WTC11 (cell line): Measurements from ENCODE around the gene BIRC3. TPM values are rescaled to one million over a fixed set of nuclear protein-coding genes. Genes with fewer than 3 reads are reported as not detected.

Experiments
- ATAC-seq: fragments of 200-7000 bp; cut with Tn5 transposase; 2 replicates; pipeline ENCODE4 v1.10.0; 2021; ENCODE audit warnings: mild to moderate bottlenecking, moderate library complexity
- CTCF ChIA-PET: fragments of 300-600 bp; sonication (Branson Sonifier 250); formaldehyde crosslinking; loops from one replicate; lab custom pipeline; 2021; ENCODE audit warnings: antibody characterized with exemption; lab: Charles Lee
- POLR2A ChIA-PET: fragments of 350-600 bp; sonication (Branson Sonifier 250); formaldehyde crosslinking; loops from one replicate; lab custom pipeline; 2021; ENCODE audit warnings: antibody characterized with exemption; lab: Charles Lee
- DNase-seq: peaks from one replicate; pipeline ENCODE4 v3.0.0; 2021; ENCODE audit warnings: low spot score
- H3K27ac Mint-ChIP-seq: 2 replicates; pipeline ENCODE4 v1.8.0; 2021; ENCODE audit warnings: mixed read lengths
- H3K27me3 Mint-ChIP-seq: 2 replicates; pipeline ENCODE4 v1.8.0; 2021; ENCODE audit warnings: low read depth, mild to moderate bottlenecking, moderate library complexity, mixed read lengths
- H3K36me3 Mint-ChIP-seq: 2 replicates; pipeline ENCODE4 v1.8.0; 2021; ENCODE audit warnings: mixed read lengths
- H3K4me1 Mint-ChIP-seq: 2 replicates; pipeline ENCODE4 v1.8.0; 2022; ENCODE audit warnings: mixed read lengths
- H3K4me3 Mint-ChIP-seq: 2 replicates; pipeline ENCODE4 v1.8.0; 2021; ENCODE audit warnings: mild to moderate bottlenecking, moderate library complexity, mixed read lengths
- H3K9me3 Mint-ChIP-seq: 2 replicates; pipeline ENCODE4 v1.8.0; 2021; ENCODE audit warnings: mixed read lengths
- CBFB ChIP-seq: sonication (generic); formaldehyde crosslinking; IDR thresholded peaks from 2 replicates; pipeline ENCODE4 v1.8.1; 2022; ENCODE audit warnings: mild to moderate bottlenecking, low read depth, missing genetic modification reagents
- EMX1 ChIP-seq: fragments of 250-450 bp; sonication (Bioruptor Pico); IDR thresholded peaks from 2 replicates; pipeline ENCODE4 v1.8.0; 2021; ENCODE audit warnings: mild to moderate bottlenecking
- ESRRA ChIP-seq: sonication (generic); formaldehyde crosslinking; IDR thresholded peaks from 2 replicates; pipeline ENCODE4 v1.8.1; 2022; ENCODE audit warnings: mild to moderate bottlenecking, missing genetic modification reagents, borderline replicate concordance
- GTF2I ChIP-seq: fragments of 250-450 bp; sonication (Bioruptor Pico); conservative IDR thresholded peaks from 2 replicates; pipeline ENCODE4 v1.4.0; 2021; ENCODE audit warnings: mild to moderate bottlenecking
- NFYB ChIP-seq: sonication (generic); formaldehyde crosslinking; conservative IDR thresholded peaks from 2 replicates; pipeline ENCODE4 v1.8.0; 2022; ENCODE audit warnings: low read depth, missing genetic modification reagents
- NR1H2 ChIP-seq: sonication (generic); formaldehyde crosslinking; IDR thresholded peaks from 2 replicates; pipeline ENCODE4 v1.9.0; 2021; ENCODE audit warnings: mild to moderate bottlenecking, moderate library complexity, missing genetic modification reagents
- NR3C1 ChIP-seq: sonication (generic); formaldehyde crosslinking; conservative IDR thresholded peaks from 2 replicates; pipeline ENCODE4 v1.8.1; 2023; ENCODE audit warnings: low read depth, mild to moderate bottlenecking, missing genetic modification reagents
- PRDM15 ChIP-seq: sonication (generic); formaldehyde crosslinking; IDR thresholded peaks from 2 replicates; pipeline ENCODE4 v1.8.0; 2022; ENCODE audit warnings: missing genetic modification reagents
- RORB ChIP-seq: fragments of 250-450 bp; sonication (Bioruptor Pico); IDR thresholded peaks from 2 replicates; pipeline ENCODE4 v1.9.0; 2021; ENCODE audit warnings: mild to moderate bottlenecking
- SP1 ChIP-seq: sonication (generic); formaldehyde crosslinking; conservative IDR thresholded peaks from 2 replicates; pipeline ENCODE4 v1.8.1; 2022; ENCODE audit warnings: missing genetic modification reagents
- TEAD1 ChIP-seq: sonication (generic); formaldehyde crosslinking; IDR thresholded peaks from 2 replicates; pipeline ENCODE4 v1.8.0; 2022; ENCODE audit warnings: mild to moderate bottlenecking, missing genetic modification reagents
- TP53 ChIP-seq: sonication (generic); formaldehyde crosslinking; IDR thresholded peaks from 2 replicates; pipeline ENCODE4 v1.8.1; 2023; ENCODE audit warnings: mild to moderate bottlenecking, missing genetic modification reagents
- USF1 ChIP-seq: sonication (generic); formaldehyde crosslinking; IDR thresholded peaks from 2 replicates; pipeline ENCODE4 v1.8.0; 2022; ENCODE audit warnings: mild to moderate bottlenecking, missing genetic modification reagents
- ZBTB21 ChIP-seq: sonication (generic); formaldehyde crosslinking; IDR thresholded peaks from 2 replicates; pipeline ENCODE4 v1.8.1; 2023; ENCODE audit warnings: mild to moderate bottlenecking, missing genetic modification reagents, borderline replicate concordance
- ZNF121 ChIP-seq: sonication (generic); formaldehyde crosslinking; IDR thresholded peaks from 2 replicates; pipeline ENCODE4 v1.8.0; 2023; ENCODE audit warnings: missing genetic modification reagents
- ZNF219 ChIP-seq: sonication (generic); formaldehyde crosslinking; IDR thresholded peaks from 2 replicates; pipeline ENCODE4 v1.8.0; 2023; ENCODE audit warnings: missing genetic modification reagents, mild to moderate bottlenecking, borderline replicate concordance
- ZNF263 ChIP-seq: sonication (generic); formaldehyde crosslinking; IDR thresholded peaks from 2 replicates; pipeline ENCODE4 v1.8.1; 2022; ENCODE audit warnings: low read depth, mild to moderate bottlenecking, moderate library complexity, missing genetic modification reagents
- ZNF317 ChIP-seq: sonication (generic); formaldehyde crosslinking; IDR thresholded peaks from 2 replicates; pipeline ENCODE4 v1.8.1; 2023; ENCODE audit warnings: low read depth, mild to moderate bottlenecking, moderate library complexity, missing genetic modification reagents, borderline replicate concordance
- ZNF532 ChIP-seq: fragments of 250-450 bp; sonication (Bioruptor Pico); IDR thresholded peaks from 2 replicates; pipeline ENCODE4 v1.9.0; 2021; ENCODE audit warnings: mild to moderate bottlenecking, borderline replicate concordance
- ZSCAN18 ChIP-seq: fragments of 250-450 bp; sonication (Bioruptor Pico); IDR thresholded peaks from 2 replicates; pipeline ENCODE4 v2.1.2; 2022; ENCODE audit warnings: mild to moderate bottlenecking, moderate library complexity
- total RNA-seq: library from RNA; stranded (reverse); gene quantifications from 3 replicates; pipeline ENCODE4 v1.2.3, GENCODE V29; 2021

BIRC3 gene
- total RNA-seq, 1 experiment from 2014 or later = 0.33 TPM

GRCh38 chr11:102274628-102275027 lies 42.7 kb upstream of the BIRC3 start:
- Mint-ChIP-seq H3K4me3 (no peak overlapping the region), H3K27me3 (peaks cover 2% of the 10 kb centered on the region; the same call in 1 of the 2 replicates), H3K9me3 (peaks cover 4% of the 10 kb centered on the region; the same call in 1 of the 2 replicates), H3K36me3 (no peaks in the 10 kb centered on the region), H3K27ac (no peak overlapping the region), H3K4me1 (peaks cover 27% of the 10 kb centered on the region)
- ATAC-seq = peak; percentile 35; the same call in 1 of the 2 replicates
- DNase-seq = no peak
- CTCF ChIA-PET = interaction anchor here (0.6 kb wide), 1 partner anchor 150 kb away, joined by 3 read pairs; no protein-coding TSS in a partner anchor
- POLR2A ChIA-PET = no interaction called here
- TF ChIP-seq ZNF532 (CRISPR knock-in tag) (no peak), ZNF121 (no peak), USF1 (CRISPR knock-in tag) (no peak), ZNF263 (no peak), NR3C1 (no peak), NFYB (no peak), TP53 (CRISPR knock-in tag) (no peak), ZNF219 (CRISPR knock-in tag) (no peak), ZNF317 (CRISPR knock-in tag) (no peak), ZSCAN18 (CRISPR knock-in tag) (no peak), RORB (CRISPR knock-in tag) (no peak), GTF2I (no peak), TEAD1 (no peak), NR1H2 (CRISPR knock-in tag) (no peak), CBFB (CRISPR knock-in tag) (no peak), EMX1 (no peak), PRDM15 (no peak), SP1 (CRISPR knock-in tag) (no peak), ZBTB21 (no peak), ESRRA (CRISPR knock-in tag) (no peak)
